Spleen (tissue), 7 donors: Measurements from ENCODE around the gene TDRD7.

Experiments
- CTCF ChIP-seq, 11 experiments: fragments of 200-600 bp in 7 of 11; fragments of 450-650 bp in 4 of 11; sonication (generic) in 4 of 11; IDR thresholded peaks in 8 of 11; conservative IDR thresholded peaks in 3 of 11; 1 replicate in 7 of 11; 2 replicates in 4 of 11; pipeline versions ENCODE4 v1.4.0 to v1.8.0; 2016 to 2021; ENCODE audit warnings: antibody characterized with exemption in 11 of 11, inconsistent platforms in 4 of 11, mild to moderate bottlenecking in 1 of 11
- POLR2A ChIP-seq, 3 donors: fragments of 450-650 bp; IDR thresholded peaks; one replicate each; pipeline ENCODE4 v1.5.1; 2017; ENCODE audit warnings: antibody characterized with exemption in 3 of 3, mild to moderate bottlenecking in 1 of 3
- POLR2AphosphoS5 ChIP-seq, 3 donors: sonication (generic); formaldehyde crosslinking; IDR thresholded peaks; one replicate each; pipeline ENCODE4 v1.5.1; 2017; ENCODE audit warnings: antibody characterized with exemption in 3 of 3
- donor health status: DM: no; HTN: no; CAD: no; lungs with moderate emphysema.
- donor health status: DM: no; HTN: no; CAD: no.
- donor health status: DM: no; HTN: no; CAD: no.

- TF ChIP-seq CTCF (IDR thresholded peaks at IDR 0.05 in 8 of 11, conservative IDR thresholded peaks at IDR 0.05 in 3 of 11) (no peak), POLR2A (IDR thresholded peaks at IDR 0.05) (no peak), POLR2AphosphoS5 (IDR thresholded peaks at IDR 0.05) (no peak)
Measured at GRCh38 chr9:97487107-97487506, 75.2 kb downstream of the TDRD7 start.
